Amniotic epithelial cell (primary cell): ENCODE measurements around the gene TMEM213.

Experiments
- DNase-seq: peaks from one replicate; pipeline ENCODE4 v3.0.0-alpha.2; 2010; ENCODE audit warnings: low read depth

TMEM213 gene

GRCh38 chr7:138875794-138876193 is 78.0 kb downstream of the TMEM213 start:
- peak; percentile 98 for DNase-seq

GRCh38 chr7:138876326-138876725 is 78.5 kb downstream of the TMEM213 start:
- peak; percentile 24 for DNase-seq

GRCh38 chr7:138878051-138878450 is 80.3 kb downstream of the TMEM213 start:
- no peak for DNase-seq

GRCh38 chr7:138878856-138879255 is 81.1 kb downstream of the TMEM213 start:
- DNase-seq = no peak

GRCh38 chr7:138879356-138879755 is 81.6 kb downstream of the TMEM213 start:
- no peak for DNase-seq

- DNase-seq = no peak
Measured at GRCh38 chr7:138880881-138881578, 83.2 kb downstream of the TMEM213 start.

- no peak for DNase-seq
Measured at GRCh38 chr7:138881579-138882188, 83.9 kb downstream of the TMEM213 start.

- DNase-seq = no peak
Measured at GRCh38 chr7:138882249-138882648, 84.5 kb downstream of the TMEM213 start.

- DNase-seq = no peak
Measured at GRCh38 chr7:138885383-138886147, 87.8 kb downstream of the TMEM213 start.

GRCh38 chr7:138886501-138886917 is 88.7 kb downstream of the TMEM213 start:
- DNase-seq = peak; percentile 65

GRCh38 chr7:138887085-138887710 is 89.4 kb downstream of the TMEM213 start:
- no peak for DNase-seq
